GM18526 (cell line): ENCODE data around the gene CT45A5.
"Not testable (repeated sequence)": the region's sequence is repeated elsewhere in the genome, so short reads cannot be mapped to it uniquely, and the experiment has no call there.

Experiments
- POLR2A ChIP-seq: IDR thresholded peaks from 3 replicates; pipeline ENCODE4 v1.6.1; 2011; ENCODE audit not compliant: insufficient read length; ENCODE audit errors: extremely low read depth

CT45A5 gene, protein sequence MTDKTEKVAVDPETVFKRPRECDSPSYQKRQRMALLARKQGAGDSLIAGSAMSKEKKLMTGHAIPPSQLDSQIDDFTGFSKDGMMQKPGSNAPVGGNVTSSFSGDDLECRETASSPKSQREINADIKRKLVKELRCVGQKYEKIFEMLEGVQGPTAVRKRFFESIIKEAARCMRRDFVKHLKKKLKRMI

DNA sequence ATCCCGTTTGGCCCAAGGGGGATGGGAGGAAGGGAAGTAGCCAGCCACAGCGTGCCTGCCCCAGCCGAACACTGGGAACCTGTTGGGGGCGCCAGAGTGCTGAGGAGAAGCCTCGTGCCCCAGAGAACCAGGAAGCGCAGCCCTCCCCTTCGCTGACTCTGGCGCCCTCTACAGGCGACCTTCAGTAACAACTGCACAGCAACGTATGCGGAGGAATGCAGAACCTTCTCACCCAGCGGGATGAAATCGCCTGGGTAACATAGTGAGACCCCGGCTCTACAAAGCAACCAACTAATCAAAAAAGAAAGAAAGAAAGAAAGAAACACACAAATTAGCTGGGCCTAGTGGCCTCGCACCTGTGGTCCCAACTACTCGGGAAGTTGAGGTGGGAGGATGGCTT is at the start of gene CT45A5:
Gene CT45A5 (minus strand): TSS at position 101 of the 400 bp plus-strand sequence. CDS start 3,774 bp downstream, outside the sequence.
- TF ChIP-seq POLR2A = not testable (repeated sequence)

DNA sequence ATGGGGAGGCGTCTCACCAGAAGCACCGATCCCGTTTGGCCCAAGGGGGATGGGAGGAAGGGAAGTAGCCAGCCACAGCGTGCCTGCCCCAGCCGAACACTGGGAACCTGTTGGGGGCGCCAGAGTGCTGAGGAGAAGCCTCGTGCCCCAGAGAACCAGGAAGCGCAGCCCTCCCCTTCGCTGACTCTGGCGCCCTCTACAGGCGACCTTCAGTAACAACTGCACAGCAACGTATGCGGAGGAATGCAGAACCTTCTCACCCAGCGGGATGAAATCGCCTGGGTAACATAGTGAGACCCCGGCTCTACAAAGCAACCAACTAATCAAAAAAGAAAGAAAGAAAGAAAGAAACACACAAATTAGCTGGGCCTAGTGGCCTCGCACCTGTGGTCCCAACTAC is 34.6 kb upstream of the CT45A5 start, which contains the start of gene CT45A2:
Gene CT45A2 (minus strand): TSS at position 101 of the 400 bp plus-strand sequence. CDS start 3,747 bp downstream, outside the sequence.
- not testable (repeated sequence) for TF ChIP-seq POLR2A

DNA sequence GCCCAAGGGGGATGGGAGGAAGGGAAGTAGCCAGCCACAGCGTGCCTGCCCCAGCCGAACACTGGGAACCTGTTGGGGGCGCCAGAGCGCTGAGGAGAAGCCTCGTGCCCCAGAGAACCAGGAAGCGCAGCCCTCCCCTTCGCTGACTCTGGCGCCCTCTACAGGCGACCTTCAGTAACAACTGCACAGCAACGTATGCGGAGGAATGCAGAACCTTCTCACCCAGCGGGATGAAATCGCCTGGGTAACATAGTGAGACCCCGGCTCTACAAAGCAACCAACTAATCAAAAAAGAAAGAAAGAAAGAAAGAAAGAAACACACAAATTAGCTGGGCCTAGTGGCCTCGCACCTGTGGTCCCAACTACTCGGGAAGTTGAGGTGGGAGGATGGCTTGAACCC is 17.4 kb upstream of the CT45A5 start, which contains the start of gene CT45A6:
Gene CT45A6 (minus strand): TSS at position 101 of the 400 bp plus-strand sequence. CDS start 3,794 bp downstream, outside the sequence.
- not testable (repeated sequence) for TF ChIP-seq POLR2A

DNA sequence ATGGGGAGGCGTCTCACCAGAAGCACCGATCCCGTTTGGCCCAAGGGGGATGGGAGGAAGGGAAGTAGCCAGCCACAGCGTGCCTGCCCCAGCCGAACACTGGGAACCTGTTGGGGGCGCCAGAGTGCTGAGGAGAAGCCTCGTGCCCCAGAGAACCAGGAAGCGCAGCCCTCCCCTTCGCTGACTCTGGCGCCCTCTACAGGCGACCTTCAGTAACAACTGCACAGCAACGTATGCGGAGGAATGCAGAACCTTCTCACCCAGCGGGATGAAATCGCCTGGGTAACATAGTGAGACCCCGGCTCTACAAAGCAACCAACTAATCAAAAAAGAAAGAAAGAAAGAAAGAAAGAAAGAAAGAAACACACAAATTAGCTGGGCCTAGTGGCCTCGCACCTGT is 17.2 kb downstream of the CT45A5 start, which contains the start of gene CT45A3:
Gene CT45A3 (minus strand): TSS at position 101 of the 400 bp plus-strand sequence. CDS start 3,747 bp downstream, outside the sequence.
- TF ChIP-seq POLR2A = not testable (repeated sequence)

DNA sequence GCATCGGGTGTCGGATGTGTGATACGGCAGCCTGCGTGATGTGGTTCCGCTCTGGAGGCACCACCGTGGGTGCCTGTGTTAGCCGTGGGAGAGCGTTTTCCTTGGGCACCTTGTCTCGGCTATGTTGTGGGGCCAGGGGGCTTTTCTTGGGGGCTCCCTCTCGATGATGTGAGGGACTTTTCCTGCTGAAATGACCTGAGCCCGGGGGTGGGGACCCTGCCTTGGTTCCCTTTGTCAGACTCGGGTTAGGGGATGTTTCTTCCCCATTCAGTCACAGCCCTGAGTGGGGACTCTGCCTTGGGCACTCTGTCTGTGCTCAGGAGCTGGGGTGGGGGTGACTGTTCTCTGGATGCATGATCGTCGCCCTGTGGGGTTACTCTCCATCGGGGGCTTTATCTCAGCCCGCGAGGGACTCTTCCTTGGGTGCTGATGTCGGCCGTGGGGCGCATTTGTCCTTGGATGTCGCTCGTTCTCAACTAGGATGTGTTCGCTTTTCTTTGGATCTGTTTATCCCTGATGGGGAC is 44.0 kb downstream of the CT45A5 start:
- TF ChIP-seq POLR2A = no peak

DNA sequence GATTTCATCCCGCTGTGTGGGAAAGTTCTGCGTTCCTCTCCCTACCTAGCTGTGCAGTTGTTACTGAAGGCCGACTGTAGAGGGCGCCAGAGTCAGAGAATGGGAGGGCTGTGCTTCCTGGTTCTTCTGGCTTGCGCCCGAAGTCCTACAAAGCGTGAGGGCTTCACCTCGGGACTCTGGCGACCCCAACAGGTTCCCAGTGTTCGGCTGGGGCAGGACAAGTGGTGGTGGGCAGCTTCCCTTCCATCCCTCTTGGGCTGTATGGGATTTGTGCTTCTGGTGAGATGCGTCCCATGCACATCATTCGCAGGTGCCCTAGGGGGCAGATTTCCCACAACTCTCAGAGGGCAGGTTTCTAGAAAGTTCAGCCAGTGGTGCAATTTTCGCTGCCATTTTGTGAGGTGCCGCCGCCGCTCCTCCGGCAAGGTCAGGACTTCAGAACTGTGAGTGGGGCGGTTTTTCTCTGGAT is 44.6 kb downstream of the CT45A5 start:
- no peak for TF ChIP-seq POLR2A

DNA sequence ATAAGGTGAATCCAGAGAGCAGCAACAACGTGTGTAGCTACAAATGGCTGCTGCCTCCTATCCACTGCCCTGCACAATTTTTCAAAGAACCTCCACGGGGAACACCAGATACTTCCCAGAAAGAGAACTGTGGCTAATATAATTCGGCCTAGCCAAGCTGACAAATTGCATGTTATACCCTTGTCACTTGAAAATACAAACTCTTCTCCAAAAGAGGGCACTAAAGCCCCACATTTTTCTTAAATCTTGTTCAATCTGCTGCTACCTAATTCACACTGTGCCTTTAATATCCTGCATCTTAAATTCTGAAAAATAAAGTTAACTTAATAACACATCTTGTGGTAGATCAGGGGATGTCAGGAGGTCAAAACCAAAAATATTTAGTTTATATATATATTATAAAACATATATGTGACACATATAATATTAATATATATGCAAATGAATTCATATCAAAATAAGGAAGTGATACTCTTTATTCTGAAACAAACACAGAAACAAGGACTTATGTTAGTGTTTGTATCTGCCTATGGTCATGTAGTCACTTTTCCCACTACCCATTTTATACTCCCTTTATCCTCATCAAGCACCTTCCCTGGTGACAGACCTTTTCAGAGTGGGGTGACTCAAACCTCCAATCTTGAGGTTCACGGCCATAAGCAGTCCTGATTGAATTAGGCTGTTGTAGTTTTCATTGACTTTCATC is 47.8 kb downstream of the CT45A5 start:
- TF ChIP-seq POLR2A = no peak
